ENCODE measurements around the gene REN. TPM values are rescaled to one million over a fixed set of nuclear protein-coding genes. Genes with fewer than 3 reads are reported as not detected.
A peak's percentile ranks its signal among the peaks of the same experiment; 100 is the strongest.

The REN gene
- total and polyA plus RNA-seq, 4 experiments from 2014 or later: not detected

GRCh38 chr1:204127597-204128242 is 38.4 kb downstream of the REN start:
- H3K4me3 ChIP-seq (ENCODE audit: low read length in 2 of 2): no peak overlapping the region
- peaks cover 9% of the 10 kb centered on the region for H3K4me1 ChIP-seq (ENCODE audit: insufficient read depth, low read length)
- no peaks in the 10 kb centered on the region for H3K9me3 ChIP-seq (ENCODE audit: control insufficient read depth in 1 of 2, low read length in 2 of 2)
- H3K27ac ChIP-seq (ENCODE audit: low read depth, low read length): no peak overlapping the region
- ChIA-PET CTCF (ENCODE audit: partially characterized antibody) (interaction anchor here (1.9 to 3.8 kb wide), 8 partner anchors 11 to 502 kb away, joined by 7 to 54 read pairs (median 18); partner anchors contain the start of genes ATP2B4 and SNRPE), POLR2A (ENCODE audit: partially characterized antibody) (interaction anchor here (1.5 kb wide), 1 partner anchor 623 kb away, joined by 4 read pairs; no protein-coding TSS in a partner anchor)
- peak overlapping the region in 1 of 8 donors; percentile 43 for H3K4me3 Mint-ChIP-seq
- H3K27ac Mint-ChIP-seq: peak overlapping the region in 3 of 7 donors; percentile 30 to 73 (median 68)
- no peaks in the 10 kb centered on the region for H3K36me3 Mint-ChIP-seq
- DNase-seq: peak in 1 of 5 donors; percentile 11
- no peaks in the 10 kb centered on the region for H3K36me3 ChIP-seq (ENCODE audit: insufficient read depth, low read length)
- H3K4me1 Mint-ChIP-seq: peaks cover 5 to 14% (median 10%) of the 10 kb centered on the region in 4 donors
- intact Hi-C loops (cut with micrococcal nuclease): loop anchor here (5.0 to 10.0 kb wide), 2 partner anchors 783 to 860 kb away; no protein-coding TSS in a partner anchor
- H3K27me3 Mint-ChIP-seq: peaks cover 0 to 1% of the 10 kb centered on the region in 2 donors
- H3K9me3 Mint-ChIP-seq: peaks cover 0 to 2% (median 0%) of the 10 kb centered on the region in 8 donors
- H3K27me3 ChIP-seq (ENCODE audit: insufficient read depth, low read length): no peaks in the 10 kb centered on the region

- no peak overlapping the region for H3K27ac Mint-ChIP-seq
- POLR2A ChIA-PET (ENCODE audit: partially characterized antibody): no interaction called here
- H3K27me3 ChIP-seq (ENCODE audit: insufficient read depth, low read length): no peaks in the 10 kb centered on the region
- peaks cover 0 to 1% of the 10 kb centered on the region in 2 donors for H3K27me3 Mint-ChIP-seq
- no peak for DNase-seq
- CTCF ChIA-PET (ENCODE audit: partially characterized antibody): interaction anchor here (1.0 to 3.8 kb wide), 4 partner anchors 12 to 267 kb away, joined by 3 to 54 read pairs (median 34); partner anchors contain the start of gene SNRPE
- H3K27ac ChIP-seq (ENCODE audit: low read depth, low read length): no peak overlapping the region
- H3K9me3 Mint-ChIP-seq: peaks cover 0 to 2% (median 0%) of the 10 kb centered on the region in 8 donors
- H3K4me1 Mint-ChIP-seq: peaks cover 5 to 14% (median 10%) of the 10 kb centered on the region in 4 donors
- no peaks in the 10 kb centered on the region for H3K36me3 Mint-ChIP-seq
- intact Hi-C loops (cut with micrococcal nuclease): loop anchor here (5.0 to 10.0 kb wide), 2 partner anchors 782 to 860 kb away; no protein-coding TSS in a partner anchor
- H3K4me1 ChIP-seq (ENCODE audit: insufficient read depth, low read length): peaks cover 9% of the 10 kb centered on the region
- H3K4me3 Mint-ChIP-seq: no peak overlapping the region
- H3K36me3 ChIP-seq (ENCODE audit: insufficient read depth, low read length): no peaks in the 10 kb centered on the region
- H3K9me3 ChIP-seq (ENCODE audit: control insufficient read depth in 1 of 2, low read length in 2 of 2): no peaks in the 10 kb centered on the region
- no peak overlapping the region for H3K4me3 ChIP-seq (ENCODE audit: low read length in 2 of 2)
Observed at GRCh38 chr1:204126956-204127355, 39.2 kb downstream of the REN start.

GRCh38 chr1:204126386-204126785 is 39.8 kb downstream of the REN start:
- ChIA-PET POLR2A (ENCODE audit: partially characterized antibody) (no interaction called here), CTCF (ENCODE audit: partially characterized antibody) (interaction anchor here (1.0 to 3.8 kb wide), 4 partner anchors 13 to 266 kb away, joined by 3 to 40 read pairs (median 16); partner anchors contain the start of gene SNRPE)
- Mint-ChIP-seq H3K27me3 (peaks cover 0 to 1% of the 10 kb centered on the region in 2 donors), H3K4me1 (peaks cover 5 to 14% (median 10%) of the 10 kb centered on the region in 4 donors), H3K9me3 (peaks cover 0 to 2% (median 0%) of the 10 kb centered on the region in 8 donors), H3K36me3 (no peaks in the 10 kb centered on the region), H3K27ac (peak overlapping the region in 1 of 7 donors; percentile 36), H3K4me3 (no peak overlapping the region)
- H3K27ac ChIP-seq (ENCODE audit: low read depth, low read length): no peak overlapping the region
- H3K4me1 ChIP-seq (ENCODE audit: insufficient read depth, low read length): peaks cover 9% of the 10 kb centered on the region
- H3K4me3 ChIP-seq (ENCODE audit: low read length in 2 of 2): no peak overlapping the region
- no peaks in the 10 kb centered on the region for H3K27me3 ChIP-seq (ENCODE audit: insufficient read depth, low read length)
- no peak for DNase-seq
- H3K36me3 ChIP-seq (ENCODE audit: insufficient read depth, low read length): no peaks in the 10 kb centered on the region
- no peaks in the 10 kb centered on the region for H3K9me3 ChIP-seq (ENCODE audit: control insufficient read depth in 1 of 2, low read length in 2 of 2)
- intact Hi-C loops (cut with micrococcal nuclease): loop anchor here (5.0 to 10.0 kb wide), 2 partner anchors 782 to 859 kb away; no protein-coding TSS in a partner anchor

- CTCF ChIA-PET (ENCODE audit: partially characterized antibody): interaction anchor here (1.0 to 1.2 kb wide), 2 partner anchors 256 to 265 kb away, joined by 3 read pairs; no protein-coding TSS in a partner anchor
- intact Hi-C loops (cut with micrococcal nuclease): loop anchor here (5.0 to 10.0 kb wide), 2 partner anchors 781 to 859 kb away; no protein-coding TSS in a partner anchor
Observed at GRCh38 chr1:204125759-204126351, 40.3 kb downstream of the REN start.

GRCh38 chr1:204124639-204125038 is 41.5 kb downstream of the REN start:
- Mint-ChIP-seq H3K36me3 (no peaks in the 10 kb centered on the region), H3K27me3 (peaks cover 0 to 1% of the 10 kb centered on the region in 2 donors), H3K9me3 (peaks cover 0 to 2% (median 0%) of the 10 kb centered on the region in 8 donors), H3K27ac (peak overlapping the region in 3 of 7 donors; percentile 15 to 87 (median 71)), H3K4me3 (no peak overlapping the region), H3K4me1 (peaks cover 5 to 14% (median 10%) of the 10 kb centered on the region in 4 donors)
- no peaks in the 10 kb centered on the region for H3K27me3 ChIP-seq (ENCODE audit: insufficient read depth, low read length)
- ChIA-PET POLR2A (ENCODE audit: partially characterized antibody) (no interaction called here), CTCF (ENCODE audit: partially characterized antibody) (interaction anchor here (1.2 kb wide), 1 partner anchor 9 kb away, joined by 3 read pairs; no protein-coding TSS in a partner anchor)
- intact Hi-C loops (cut with micrococcal nuclease): loop anchor here (5.0 to 10.0 kb wide), 2 partner anchors 780 to 857 kb away; no protein-coding TSS in a partner anchor
- no peaks in the 10 kb centered on the region for H3K36me3 ChIP-seq (ENCODE audit: insufficient read depth, low read length)
- no peak for DNase-seq
- no peak overlapping the region for H3K4me3 ChIP-seq (ENCODE audit: low read length in 2 of 2)
- H3K9me3 ChIP-seq (ENCODE audit: control insufficient read depth in 1 of 2, low read length in 2 of 2): no peaks in the 10 kb centered on the region
- peaks cover 9% of the 10 kb centered on the region for H3K4me1 ChIP-seq (ENCODE audit: insufficient read depth, low read length)
- H3K27ac ChIP-seq (ENCODE audit: low read depth, low read length): no peak overlapping the region

More at GRCh38 chr1:204125759-204126351, 40.3 kb downstream of the REN start:
- Mint-ChIP-seq H3K27ac (no peak overlapping the region), H3K9me3 (peaks cover 0 to 2% (median 0%) of the 10 kb centered on the region in 8 donors), H3K4me3 (no peak overlapping the region), H3K36me3 (no peaks in the 10 kb centered on the region), H3K27me3 (peaks cover 0 to 1% of the 10 kb centered on the region in 2 donors), H3K4me1 (peaks cover 5 to 14% (median 10%) of the 10 kb centered on the region in 4 donors)
- Histone ChIP-seq H3K27me3 (ENCODE audit: insufficient read depth, low read length) (no peaks in the 10 kb centered on the region), H3K4me1 (ENCODE audit: insufficient read depth, low read length) (peaks cover 9% of the 10 kb centered on the region), H3K36me3 (ENCODE audit: insufficient read depth, low read length) (no peaks in the 10 kb centered on the region), H3K27ac (ENCODE audit: low read depth, low read length) (no peak overlapping the region), H3K9me3 (ENCODE audit: control insufficient read depth in 1 of 2, low read length in 2 of 2) (no peaks in the 10 kb centered on the region), H3K4me3 (ENCODE audit: low read length in 2 of 2) (no peak overlapping the region)
- POLR2A ChIA-PET (ENCODE audit: partially characterized antibody): no interaction called here
- no peak for DNase-seq

GRCh38 chr1:204123376-204123775 is 42.8 kb downstream of the REN start:
- no peaks in the 10 kb centered on the region for H3K27me3 ChIP-seq (ENCODE audit: insufficient read depth, low read length)
- H3K36me3 ChIP-seq (ENCODE audit: insufficient read depth, low read length): no peaks in the 10 kb centered on the region
- intact Hi-C loops (cut with micrococcal nuclease): loop anchor here (10.0 kb wide), 1 partner anchor 779 kb away; no protein-coding TSS in a partner anchor
- CTCF ChIA-PET (ENCODE audit: partially characterized antibody): no interaction called here
- Mint-ChIP-seq H3K4me3 (no peak overlapping the region), H3K4me1 (peaks cover 0 to 4% (median 2%) of the 10 kb centered on the region in 4 donors), H3K27me3 (peaks cover 0 to 1% of the 10 kb centered on the region in 2 donors), H3K36me3 (no peaks in the 10 kb centered on the region), H3K9me3 (peaks cover 0 to 2% (median 0%) of the 10 kb centered on the region in 8 donors), H3K27ac (peak overlapping the region in 1 of 7 donors; percentile 33)
- POLR2A ChIA-PET (ENCODE audit: partially characterized antibody): no interaction called here
- no peaks in the 10 kb centered on the region for H3K4me1 ChIP-seq (ENCODE audit: insufficient read depth, low read length)
- peak in 1 of 5 donors; percentile 36 for DNase-seq
- no peak overlapping the region for H3K27ac ChIP-seq (ENCODE audit: low read depth, low read length)
- H3K9me3 ChIP-seq (ENCODE audit: control insufficient read depth in 1 of 2, low read length in 2 of 2): no peaks in the 10 kb centered on the region
- no peak overlapping the region for H3K4me3 ChIP-seq (ENCODE audit: low read length in 2 of 2)

All from CD4-positive, alpha-beta memory T cell (primary cell).